Left colon (tissue), 2 donors: Measurements from ENCODE around the gene NFKB1. TPM values are rescaled to one million over a fixed set of nuclear protein-coding genes. Genes with fewer than 3 reads are reported as not detected.

Experiments
- ATAC-seq: fragments of 200-7000 bp; cut with Tn5 transposase; one replicate; pipeline ENCODE4 v1.9.1; 2020; ENCODE audit warnings: mild to moderate bottlenecking, moderate library complexity
- DNase-seq, 2 donors: peaks; one replicate each; pipeline ENCODE4 v3.0.0-alpha.2; 2020
- intact Hi-C, 2 donors: fragments of 100-400 bp; cut with DNase I in 1 of 2; cut with micrococcal nuclease in 1 of 2; formaldehyde crosslinking; loops; one replicate each; pipeline versions ENCODE4 v1.11.2 to v1.14.0; 2022; cut with DNase I, micrococcal nuclease
- total RNA-seq, 2 donors: library from RNA; stranded (reverse); fragmentation: NEBNext Ultra II Directional; extraction: Animal tissue kit (Norgen Biotek cat#: 25700); gene quantifications; one replicate each; pipeline ENCODE4 v1.2.1, GENCODE V29; 2021
- donor health status: DM: no; HTN: no; CAD: no.
- donor health status: DM: yes; HTN: yes; CAD: no.

The NFKB1 gene
- total RNA-seq, 2 donors from 2014 or later, result 45.3 to 49.8 TPM

GRCh38 chr4:102522031-102522440 lies 20.9 kb downstream of the NFKB1 start:
- intact Hi-C loops, result no loop called here
- ATAC-seq (peak; percentile 46), DNase-seq (no peak)

GRCh38 chr4:102524691-102525090 lies 23.5 kb downstream of the NFKB1 start:
- ATAC-seq (no peak), DNase-seq (no peak)
- intact Hi-C loops, result no loop called here

DNA sequence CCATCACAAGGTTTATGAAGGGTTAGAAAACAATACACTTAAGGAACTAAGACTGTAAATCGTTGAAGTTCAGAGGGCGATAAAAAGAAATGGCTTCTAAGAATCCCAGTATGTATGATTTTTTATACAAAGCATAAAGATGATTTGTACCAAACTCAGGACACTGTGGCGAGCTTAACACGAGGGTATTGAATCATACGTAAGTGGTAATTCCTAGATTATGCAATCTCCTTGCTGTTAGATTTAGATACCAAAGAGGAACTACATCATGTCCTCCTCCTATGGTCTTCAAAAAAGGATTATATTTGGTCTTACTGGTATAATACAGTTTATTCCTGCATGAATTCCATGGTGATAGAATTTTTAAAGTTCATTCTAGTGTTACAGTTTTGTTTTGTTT lies 23.9 kb downstream of the NFKB1 start:
- DNase-seq (no peak), ATAC-seq (no peak)
- intact Hi-C loops, result no loop called here

- ATAC-seq (no peak), DNase-seq (no peak)
- intact Hi-C loops, result no loop called here
Observed at GRCh38 chr4:102525504-102525903, 24.3 kb downstream of the NFKB1 start.

GRCh38 chr4:102526532-102526931 lies 25.4 kb downstream of the NFKB1 start:
- no peak for ATAC-seq
- no peak for DNase-seq
- intact Hi-C loops, result no loop called here

DNA sequence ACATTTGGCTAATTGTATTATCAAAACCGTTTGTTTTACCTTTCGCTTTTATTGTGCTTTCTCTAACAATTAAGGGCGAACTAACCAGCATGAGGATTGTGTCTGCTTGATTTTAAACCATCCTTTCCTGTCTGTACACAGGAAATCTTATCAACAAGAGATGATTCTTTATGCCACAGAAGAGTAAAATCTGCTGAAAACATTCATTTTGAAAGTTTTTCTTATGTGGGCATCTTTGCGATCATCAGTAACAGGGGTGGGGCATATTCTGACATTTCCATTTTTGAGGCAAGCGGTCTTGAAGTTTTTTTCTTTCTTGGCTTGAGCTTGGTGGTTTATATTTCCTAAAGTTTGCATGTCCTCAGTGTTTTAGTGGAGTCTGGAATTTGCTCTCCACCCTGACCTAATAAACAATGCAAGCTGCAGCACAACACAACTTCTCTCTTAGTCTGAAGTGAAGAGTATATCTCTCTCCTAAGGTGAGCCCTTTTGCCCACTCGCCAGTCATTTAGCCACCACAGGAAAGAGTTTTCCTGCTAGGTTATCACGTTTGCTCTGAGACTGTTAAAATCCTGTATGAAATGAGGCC lies 26.6 kb downstream of the NFKB1 start:
- intact Hi-C loops, result no loop called here
- ATAC-seq (no peak), DNase-seq (no peak)

DNA sequence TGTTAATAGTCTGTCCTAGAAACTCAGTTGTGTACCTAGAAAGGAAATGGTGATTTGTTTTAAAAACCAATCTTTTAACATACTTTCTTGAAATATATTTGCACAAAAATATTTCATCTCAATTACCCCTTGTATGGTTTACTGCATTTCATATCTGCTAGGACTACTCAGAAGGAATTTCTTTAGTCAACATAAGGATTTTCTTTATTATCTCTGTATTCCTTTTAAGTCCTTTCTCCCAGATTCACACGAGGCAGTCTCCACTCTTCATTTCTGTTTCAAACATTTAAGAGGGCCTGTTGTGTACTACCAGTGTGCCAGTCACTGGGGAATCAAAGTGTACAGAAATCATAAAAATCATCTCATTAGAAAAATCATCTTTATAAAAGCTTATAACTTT lies 28.8 kb downstream of the NFKB1 start:
- intact Hi-C loops, result no loop called here
- no peak for ATAC-seq

GRCh38 chr4:102530986-102531385 lies 29.8 kb downstream of the NFKB1 start:
- no peak for ATAC-seq
- intact Hi-C loops, result no loop called here
- DNase-seq, result no peak

More for the DNA sequence above, 28.8 kb downstream of the NFKB1 start:
- DNase-seq, result no peak

DNA sequence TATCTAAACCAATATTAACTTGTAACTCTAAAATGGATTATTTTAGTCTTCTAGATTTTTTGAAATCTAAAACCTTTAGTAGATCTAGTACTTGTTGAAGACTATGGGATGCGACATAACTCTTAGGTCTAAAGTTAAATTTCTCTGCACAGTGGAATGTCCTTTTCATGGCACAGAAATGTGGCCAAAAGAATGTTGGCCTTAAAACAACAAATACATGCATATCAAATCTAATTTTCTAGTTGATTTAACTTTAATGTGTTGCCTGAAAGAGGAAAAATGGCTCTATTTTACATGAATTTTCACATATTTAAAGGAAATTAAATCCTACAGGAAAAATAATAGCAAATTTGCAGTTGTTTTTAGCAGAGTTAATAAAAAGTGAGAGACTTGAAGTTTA lies 30.3 kb downstream of the NFKB1 start:
- intact Hi-C loops, result no loop called here
- ATAC-seq, result no peak
- no peak for DNase-seq

DNA sequence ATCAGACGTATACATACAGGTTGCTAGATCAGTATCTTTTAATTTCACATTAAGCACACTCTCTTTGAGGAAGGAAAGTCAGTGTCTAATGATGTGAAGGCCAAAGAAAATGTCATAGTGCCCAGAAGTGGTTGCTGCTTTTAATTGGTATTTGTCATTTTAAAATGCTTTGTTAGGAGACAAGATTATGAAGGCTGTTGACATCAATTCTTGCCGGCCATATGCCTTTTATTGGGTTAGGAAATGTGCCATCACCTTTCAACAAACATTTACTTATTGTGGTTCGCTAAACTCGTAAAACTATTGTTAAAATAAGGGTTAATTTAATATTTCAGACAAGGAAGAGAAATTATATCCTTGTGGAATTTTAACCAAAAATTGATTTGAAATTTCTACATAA lies 32.2 kb downstream of the NFKB1 start:
- intact Hi-C loops, result no loop called here
- DNase-seq (no peak), ATAC-seq (peak; percentile 58)

GRCh38 chr4:102533904-102534303 lies 32.7 kb downstream of the NFKB1 start:
- ATAC-seq (peak; percentile 45), DNase-seq (no peak)
- intact Hi-C loops, result no loop called here

DNA sequence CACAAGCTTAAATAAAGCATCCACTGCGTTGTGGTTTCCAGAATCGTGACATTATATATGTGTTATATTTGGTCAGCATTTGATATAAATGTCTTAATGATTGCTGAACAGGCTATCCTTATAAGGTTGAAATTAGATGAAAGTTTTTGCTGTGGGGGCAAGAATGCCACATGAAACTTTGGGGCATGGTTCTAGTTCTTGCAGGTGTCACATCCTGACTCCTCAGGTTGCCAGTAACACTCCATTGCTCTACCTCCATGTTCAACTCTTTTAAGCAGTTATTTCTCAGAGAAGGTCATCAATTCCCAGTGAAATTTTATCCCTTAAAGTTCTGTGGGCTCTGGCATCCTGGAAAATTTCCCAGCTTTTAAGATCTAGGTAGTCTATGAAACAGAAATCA lies 33.7 kb downstream of the NFKB1 start:
- intact Hi-C loops, result no loop called here
- DNase-seq (no peak), ATAC-seq (no peak)

DNA sequence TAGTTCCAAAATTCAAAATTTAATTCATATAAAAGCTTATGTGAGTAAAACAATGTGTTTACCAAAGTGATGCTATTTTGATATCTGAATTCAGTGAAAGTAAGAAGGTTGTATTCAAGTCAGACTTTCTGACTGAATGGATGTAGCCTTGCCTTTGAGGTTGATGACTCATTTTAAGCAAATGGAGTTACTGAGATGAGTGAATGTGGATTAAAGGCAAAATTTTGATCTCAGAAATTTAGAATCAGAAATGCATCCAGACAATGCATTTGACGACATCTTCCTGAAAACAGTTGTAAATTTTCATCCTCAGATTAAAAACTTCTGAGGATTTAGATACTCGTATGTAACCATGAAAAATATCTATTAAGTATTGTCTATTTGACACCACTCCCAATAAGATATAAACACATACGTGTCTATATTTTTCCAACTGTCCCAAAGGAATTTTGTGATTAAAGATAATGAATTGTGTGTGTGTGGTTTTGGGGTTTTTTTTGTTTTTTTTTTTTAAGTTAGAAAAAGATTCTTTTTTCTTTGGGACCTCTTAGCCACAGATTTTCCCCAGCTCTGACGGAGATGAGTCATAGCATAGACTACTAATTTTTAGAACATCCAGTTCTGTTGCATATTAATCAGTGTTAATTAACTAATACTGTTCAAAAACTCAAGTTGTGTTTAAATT lies 34.4 kb downstream of the NFKB1 start:
- no peak for DNase-seq
- ATAC-seq, result no peak
- intact Hi-C loops, result no loop called here

- intact Hi-C loops, result no loop called here
- DNase-seq, result no peak
- no peak for ATAC-seq
Observed at GRCh38 chr4:102536768-102537167, 35.6 kb downstream of the NFKB1 start.

GRCh38 chr4:102537269-102537668 lies 36.1 kb downstream of the NFKB1 start:
- no peak for DNase-seq
- ATAC-seq, result peak; percentile 38
- intact Hi-C loops, result no loop called here

GRCh38 chr4:102541697-102542096 lies 40.5 kb downstream of the NFKB1 start:
- ATAC-seq (peak; percentile 54), DNase-seq (peak in 1 of 2 donors; percentile 10)
- intact Hi-C loops, result no loop called here

- intact Hi-C loops, result no loop called here
- no peak for DNase-seq
- no peak for ATAC-seq
Observed at GRCh38 chr4:102543030-102543928, 42.1 kb downstream of the NFKB1 start.

- ATAC-seq, result no peak
- no peak for DNase-seq
Observed at GRCh38 chr4:102546635-102547034, 45.5 kb downstream of the NFKB1 start.

DNA sequence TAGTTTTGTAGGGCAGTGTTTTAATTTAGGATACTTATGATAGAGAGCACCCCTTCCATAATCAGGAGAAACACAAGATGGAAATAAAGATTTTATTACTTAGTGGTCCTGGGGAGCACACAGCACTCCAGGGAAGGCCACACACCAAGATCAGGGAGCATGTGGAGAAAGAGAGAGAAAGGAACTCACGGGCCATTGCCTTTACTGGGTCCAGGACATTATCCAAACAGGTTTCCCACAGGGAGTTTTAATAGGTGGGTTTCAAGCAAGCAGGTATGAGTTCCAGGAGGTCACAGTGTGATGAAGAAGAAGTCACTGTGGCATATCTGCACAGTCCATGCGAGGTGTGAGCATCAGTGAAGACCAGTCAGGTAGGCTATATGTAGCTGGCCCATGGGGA lies 46.8 kb downstream of the NFKB1 start:
- no peak for DNase-seq
- ATAC-seq, result no peak
- intact Hi-C loops, result no loop called here

More at GRCh38 chr4:102546635-102547034, 45.5 kb downstream of the NFKB1 start:
- intact Hi-C loops, result no loop called here
